ENCODE data around the gene LAMA3. TPM values are rescaled to one million over a fixed set of nuclear protein-coding genes. Genes with fewer than 3 reads are reported as not detected.
"Not testable (repeated sequence)": the region's sequence is repeated elsewhere in the genome, so short reads cannot be mapped to it uniquely, and the experiment has no call there.

The LAMA3 gene
- total RNA-seq, 2 experiments from 2014 or later, result 0.07 TPM; not detected in 1

DNA sequence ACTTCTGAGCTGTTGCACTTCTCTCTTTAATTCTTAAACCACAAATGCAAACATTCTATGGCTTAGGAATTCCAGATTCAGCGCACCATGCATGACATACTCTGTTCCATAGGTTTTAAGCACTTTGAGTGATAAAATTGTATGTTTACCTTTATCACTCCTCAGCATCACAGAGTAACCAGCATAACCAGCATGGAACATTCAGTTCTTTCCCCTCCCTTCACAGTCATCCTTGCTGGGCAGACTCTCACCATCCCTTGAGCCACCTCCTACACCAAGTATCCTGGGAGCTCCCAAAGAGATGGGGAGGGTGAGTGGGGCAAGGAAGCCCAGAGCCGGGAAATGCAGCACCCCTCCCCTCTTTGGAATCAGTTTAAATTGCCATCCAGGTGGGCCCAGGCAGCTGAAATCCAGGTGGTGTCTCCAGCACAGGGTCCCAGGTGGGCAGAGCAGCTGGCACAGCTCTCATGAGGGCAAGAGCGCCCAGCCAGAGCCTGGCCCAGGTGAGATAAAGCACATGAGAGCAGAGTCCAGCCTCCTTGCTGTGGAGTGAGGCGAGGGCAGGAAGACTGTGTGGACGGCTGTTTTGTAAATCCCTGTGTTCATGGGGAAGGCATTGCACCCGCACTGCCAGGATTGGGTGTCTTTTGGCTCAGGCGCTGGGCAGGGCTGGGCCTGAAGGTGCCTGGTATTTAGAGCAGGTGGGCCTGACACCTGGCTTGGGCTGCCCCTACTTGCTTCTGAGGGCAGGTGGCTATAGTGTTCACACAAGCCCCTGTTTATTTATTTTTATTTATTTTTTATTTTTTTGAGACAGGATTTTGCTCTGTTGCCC, 36.8 kb downstream of the LAMA3 start:
- Mint-ChIP-seq H3K27ac (no peak overlapping the region), H3K27me3 (peaks cover 2% of the 10 kb centered on the region), H3K9me3 (no peaks in the 10 kb centered on the region), H3K36me3 (no peaks in the 10 kb centered on the region), H3K4me3 (no peak overlapping the region), H3K4me1 (ENCODE audit: low read depth) (no peaks in the 10 kb centered on the region)
- POLR2A ChIA-PET, result interaction anchor here (1.1 kb wide), 1 partner anchor 11 kb away, joined by 3 read pairs; no protein-coding TSS in a partner anchor
- intact Hi-C loops (cut with micrococcal nuclease), result no loop called here
- no peak for DNase-seq
- CTCF ChIA-PET, result no interaction called here

- CTCF ChIA-PET, result no interaction called here
- Mint-ChIP-seq H3K9me3 (no peaks in the 10 kb centered on the region), H3K4me1 (ENCODE audit: low read depth) (no peaks in the 10 kb centered on the region), H3K4me3 (no peak overlapping the region), H3K27me3 (peaks cover 2% of the 10 kb centered on the region), H3K36me3 (no peaks in the 10 kb centered on the region), H3K27ac (no peak overlapping the region)
- intact Hi-C loops (cut with micrococcal nuclease), result no loop called here
- POLR2A ChIA-PET, result no interaction called here
- DNase-seq, result no peak
Measured at GRCh38 chr18:23727707-23728493, 38.6 kb downstream of the LAMA3 start.

GRCh38 chr18:23730857-23731256, 41.6 kb downstream of the LAMA3 start:
- H3K36me3 Mint-ChIP-seq, result no peaks in the 10 kb centered on the region
- ChIA-PET POLR2A (no interaction called here), CTCF (no interaction called here)
- intact Hi-C loops (cut with micrococcal nuclease), result no loop called here
- H3K27ac Mint-ChIP-seq, result no peak overlapping the region
- no peak overlapping the region for H3K4me3 Mint-ChIP-seq
- DNase-seq, result no peak
- H3K4me1 Mint-ChIP-seq (ENCODE audit: low read depth), result peaks cover 5% of the 10 kb centered on the region
- no peaks in the 10 kb centered on the region for H3K9me3 Mint-ChIP-seq
- no peaks in the 10 kb centered on the region for H3K27me3 Mint-ChIP-seq

DNA sequence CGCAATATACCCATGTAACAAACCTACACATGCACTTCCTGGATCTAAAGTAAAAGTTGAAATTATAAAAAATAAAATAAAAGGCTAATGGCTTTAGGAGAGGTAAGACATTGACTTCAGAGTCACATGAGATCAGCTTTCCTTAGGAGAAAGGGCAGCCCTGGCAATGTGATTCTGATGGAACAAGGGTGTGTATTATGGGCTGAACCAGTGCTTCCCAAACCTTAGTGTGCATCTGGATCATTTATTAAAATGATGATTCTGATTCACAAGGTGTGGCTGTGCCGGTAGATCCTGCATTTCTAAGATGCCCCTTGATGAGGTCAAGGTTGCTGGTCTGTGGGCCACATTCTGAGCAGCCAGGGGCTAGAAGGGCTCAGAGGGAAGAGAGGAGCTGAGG, 42.6 kb downstream of the LAMA3 start:
- POLR2A ChIA-PET, result no interaction called here
- Mint-ChIP-seq H3K36me3 (no peaks in the 10 kb centered on the region), H3K9me3 (no peaks in the 10 kb centered on the region), H3K27ac (no peak overlapping the region), H3K27me3 (no peaks in the 10 kb centered on the region), H3K4me1 (ENCODE audit: low read depth) (peaks cover 5% of the 10 kb centered on the region), H3K4me3 (no peak overlapping the region)
- intact Hi-C loops (cut with micrococcal nuclease), result no loop called here
- DNase-seq, result no peak
- CTCF ChIA-PET, result no interaction called here

GRCh38 chr18:23732439-23732838, 43.2 kb downstream of the LAMA3 start:
- Mint-ChIP-seq H3K36me3 (no peaks in the 10 kb centered on the region), H3K27me3 (no peaks in the 10 kb centered on the region), H3K9me3 (no peaks in the 10 kb centered on the region), H3K27ac (no peak overlapping the region), H3K4me3 (no peak overlapping the region), H3K4me1 (ENCODE audit: low read depth) (peaks cover 5% of the 10 kb centered on the region)
- intact Hi-C loops (cut with micrococcal nuclease), result no loop called here
- ChIA-PET POLR2A (no interaction called here), CTCF (no interaction called here)
- DNase-seq, result no peak

- intact Hi-C loops (cut with micrococcal nuclease); H3K9me3 Mint-ChIP-seq; POLR2A ChIA-PET; DNase-seq; H3K36me3 Mint-ChIP-seq; H3K27me3 Mint-ChIP-seq; CTCF ChIA-PET; H3K4me3 Mint-ChIP-seq; H3K27ac Mint-ChIP-seq: not testable (repeated sequence)
- H3K4me1 Mint-ChIP-seq (ENCODE audit: low read depth), result peaks cover 11% of the 10 kb centered on the region
Measured at GRCh38 chr18:23733265-23733664, 44.0 kb downstream of the LAMA3 start.

DNA sequence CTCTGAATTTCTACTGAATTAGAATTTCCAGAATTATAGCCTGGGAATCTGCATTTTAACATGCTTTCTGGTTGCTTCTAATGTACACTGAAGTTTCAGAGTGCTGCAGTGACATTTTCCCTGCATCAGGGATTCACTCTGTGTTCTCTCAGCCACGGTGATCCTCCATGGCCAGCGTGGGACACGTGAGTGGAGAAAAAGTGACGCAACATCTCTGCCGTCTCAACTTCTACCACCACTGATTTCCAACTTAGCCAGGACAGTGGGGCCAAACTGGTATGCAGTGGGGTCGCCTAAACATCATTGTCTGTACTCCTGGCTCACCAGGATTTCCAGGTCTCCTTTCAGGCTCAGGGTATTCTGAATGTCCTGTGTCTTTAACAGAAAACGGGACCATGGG, 44.6 kb downstream of the LAMA3 start:
- H3K36me3 Mint-ChIP-seq, result no peaks in the 10 kb centered on the region
- H3K27me3 Mint-ChIP-seq, result peaks cover 3% of the 10 kb centered on the region
- H3K4me3 Mint-ChIP-seq, result no peak overlapping the region
- CTCF ChIA-PET, result no interaction called here
- POLR2A ChIA-PET, result no interaction called here
- no peak for DNase-seq
- intact Hi-C loops (cut with micrococcal nuclease), result no loop called here
- H3K9me3 Mint-ChIP-seq, result no peaks in the 10 kb centered on the region
- peaks cover 16% of the 10 kb centered on the region for H3K4me1 Mint-ChIP-seq (ENCODE audit: low read depth)
- H3K27ac Mint-ChIP-seq, result no peak overlapping the region

DNA sequence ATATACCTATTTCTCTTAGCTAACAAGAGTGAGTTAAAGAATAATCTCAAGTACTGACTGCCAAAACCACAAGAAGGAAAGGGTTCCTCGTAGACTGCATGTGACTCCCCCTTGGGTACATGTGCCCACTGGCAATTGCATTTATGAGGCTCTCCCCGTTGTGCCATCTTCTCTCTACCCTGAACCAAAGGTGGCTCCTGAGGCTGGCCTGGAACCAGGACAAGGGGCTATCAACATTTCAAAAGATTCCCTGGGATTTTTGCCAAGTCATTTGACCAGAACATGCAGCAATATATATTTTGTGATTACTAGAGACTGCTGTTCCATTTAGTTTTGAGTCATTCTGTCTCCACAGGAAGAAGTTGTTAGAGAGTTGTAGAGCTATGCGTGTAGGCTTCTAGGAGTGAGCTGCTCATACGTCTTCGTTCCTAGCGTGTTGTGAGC, 45.8 kb downstream of the LAMA3 start:
- H3K36me3 Mint-ChIP-seq, result no peaks in the 10 kb centered on the region
- no peak for DNase-seq
- ChIA-PET POLR2A (no interaction called here), CTCF (interaction anchor here (0.6 kb wide), 1 partner anchor 538 kb away, joined by 3 read pairs; no protein-coding TSS in a partner anchor)
- H3K27ac Mint-ChIP-seq, result no peak overlapping the region
- no peaks in the 10 kb centered on the region for H3K9me3 Mint-ChIP-seq
- intact Hi-C loops (cut with micrococcal nuclease), result no loop called here
- peaks cover 19% of the 10 kb centered on the region for H3K4me1 Mint-ChIP-seq (ENCODE audit: low read depth)
- no peak overlapping the region for H3K4me3 Mint-ChIP-seq
- peaks cover 3% of the 10 kb centered on the region for H3K27me3 Mint-ChIP-seq

- H3K36me3 Mint-ChIP-seq, result no peaks in the 10 kb centered on the region
- H3K27ac Mint-ChIP-seq, result no peak overlapping the region
- POLR2A ChIA-PET, result no interaction called here
- no peak for DNase-seq
- no peak overlapping the region for H3K4me3 Mint-ChIP-seq
- H3K27me3 Mint-ChIP-seq, result peaks cover 4% of the 10 kb centered on the region
- intact Hi-C loops (cut with micrococcal nuclease), result no loop called here
- H3K4me1 Mint-ChIP-seq (ENCODE audit: low read depth), result peaks cover 21% of the 10 kb centered on the region
- no peaks in the 10 kb centered on the region for H3K9me3 Mint-ChIP-seq
- CTCF ChIA-PET, result no interaction called here
Measured at GRCh38 chr18:23737578-23737977, 48.3 kb downstream of the LAMA3 start.

DNA sequence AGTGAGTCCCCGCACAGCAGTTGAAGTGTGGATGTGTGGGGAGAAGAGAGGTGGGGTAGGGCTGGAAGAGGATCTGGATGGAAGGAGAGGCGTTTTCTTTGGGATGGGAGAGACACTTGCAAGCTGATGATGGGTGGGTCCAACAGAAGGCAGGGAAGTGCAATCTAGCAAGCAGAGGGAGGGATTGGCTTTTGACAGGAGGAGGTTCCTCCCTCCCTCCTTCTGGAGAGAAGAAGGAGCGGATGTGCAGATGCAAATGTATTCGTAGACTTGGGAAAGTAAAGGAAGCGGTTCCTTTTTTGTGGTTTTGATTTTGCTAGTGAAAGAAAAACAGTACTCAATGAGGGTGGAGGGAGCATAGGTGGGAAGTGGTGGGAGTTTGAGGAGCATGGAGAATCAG, 48.9 kb downstream of the LAMA3 start:
- no peaks in the 10 kb centered on the region for H3K9me3 Mint-ChIP-seq
- DNase-seq, result no peak
- peaks cover 4% of the 10 kb centered on the region for H3K27me3 Mint-ChIP-seq
- CTCF ChIA-PET, result no interaction called here
- H3K4me1 Mint-ChIP-seq (ENCODE audit: low read depth), result peaks cover 21% of the 10 kb centered on the region
- intact Hi-C loops (cut with micrococcal nuclease), result no loop called here
- no peak overlapping the region for H3K27ac Mint-ChIP-seq
- no peak overlapping the region for H3K4me3 Mint-ChIP-seq
- no peaks in the 10 kb centered on the region for H3K36me3 Mint-ChIP-seq
- POLR2A ChIA-PET, result no interaction called here

GRCh38 chr18:23738575-23738974, 49.3 kb downstream of the LAMA3 start:
- Mint-ChIP-seq H3K27me3 (peaks cover 5% of the 10 kb centered on the region), H3K9me3 (no peaks in the 10 kb centered on the region), H3K4me3 (no peak overlapping the region), H3K27ac (no peak overlapping the region), H3K36me3 (no peaks in the 10 kb centered on the region), H3K4me1 (ENCODE audit: low read depth) (peaks cover 21% of the 10 kb centered on the region)
- intact Hi-C loops (cut with micrococcal nuclease), result no loop called here
- ChIA-PET CTCF (no interaction called here), POLR2A (no interaction called here)
- DNase-seq, result no peak

DNA sequence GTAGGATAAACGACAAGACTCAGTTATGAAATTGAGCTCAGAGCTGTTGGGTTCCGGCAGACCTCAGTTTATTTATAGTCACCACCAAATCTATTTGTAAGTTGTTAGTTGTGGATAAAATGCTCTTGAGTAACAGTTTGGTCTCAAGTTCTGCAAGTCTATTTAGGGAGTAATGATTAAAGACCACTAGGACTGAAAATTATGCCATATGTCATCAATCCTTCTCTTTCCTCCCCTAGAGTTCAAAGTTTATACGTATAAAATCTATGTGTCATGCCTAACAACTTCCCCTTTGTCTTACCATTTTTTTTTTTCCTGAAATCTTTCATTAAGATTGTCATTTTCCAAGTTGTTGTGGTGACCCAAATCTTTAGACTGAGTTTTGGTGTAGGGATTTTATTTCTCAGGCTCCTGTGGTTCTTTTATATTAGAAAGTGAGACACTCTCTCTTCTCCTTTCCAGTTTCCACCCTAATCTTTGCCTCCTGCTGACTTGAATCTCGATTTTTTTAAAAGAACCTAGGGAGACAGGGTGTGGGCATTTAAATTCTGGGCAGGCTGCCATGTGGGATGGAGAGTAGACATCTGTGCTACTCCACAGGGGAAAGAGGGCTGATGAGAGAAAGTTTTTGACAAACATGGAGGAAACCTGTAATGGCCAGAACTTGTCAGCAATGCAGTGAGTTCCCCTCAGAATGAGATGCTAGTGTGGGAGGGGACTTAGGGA, 51.0 kb downstream of the LAMA3 start:
- DNase-seq, result no peak
- no peaks in the 10 kb centered on the region for H3K36me3 Mint-ChIP-seq
- intact Hi-C loops (cut with micrococcal nuclease), result no loop called here
- ChIA-PET CTCF (no interaction called here), POLR2A (no interaction called here)
- peaks cover 11% of the 10 kb centered on the region for H3K27me3 Mint-ChIP-seq
- H3K27ac Mint-ChIP-seq, result no peak overlapping the region
- no peak overlapping the region for H3K4me3 Mint-ChIP-seq
- H3K9me3 Mint-ChIP-seq, result no peaks in the 10 kb centered on the region
- H3K4me1 Mint-ChIP-seq (ENCODE audit: low read depth), result peaks cover 17% of the 10 kb centered on the region
